Activated CD8-positive, alpha-beta T cell treated with anti-CD3 and anti-CD28 coated beads for 36 hours (primary cell): ENCODE measurements around the gene DACT3. TPM values are rescaled to one million over a fixed set of nuclear protein-coding genes. Genes with fewer than 3 reads are reported as not detected.
"Not testable (repeated sequence)": the region's sequence is repeated elsewhere in the genome, so short reads cannot be mapped to it uniquely, and the experiment has no call there.

Source experiments
- ATAC-seq: fragments of 200-7000 bp; cut with Tn5 transposase; one replicate; pipeline ENCODE4 v1.10.0; 2021; ENCODE audit warnings: mild to moderate bottlenecking, moderate library complexity
- CTCF ChIA-PET: fragments of 350-600 bp; sonication (Branson Sonifier 250); formaldehyde crosslinking; loops from one replicate; lab custom pipeline; 2021; ENCODE audit warnings: antibody characterized with exemption; lab: Charles Lee
- POLR2A ChIA-PET: fragments of 350-600 bp; sonication (Branson Sonifier 250); formaldehyde crosslinking; loops from one replicate; lab custom pipeline; 2021; ENCODE audit warnings: antibody characterized with exemption; lab: Charles Lee
- DNase-seq: peaks from one replicate; pipeline ENCODE4 v3.0.0-alpha.2; 2020
- H3K27ac Mint-ChIP-seq: one replicate; pipeline ENCODE4 v1.8.0; 2021; ENCODE audit warnings: mild to moderate bottlenecking, mixed read lengths
- H3K27me3 Mint-ChIP-seq: one replicate; pipeline ENCODE4 v1.8.0; 2021; ENCODE audit warnings: mixed read lengths
- H3K36me3 Mint-ChIP-seq: one replicate; pipeline ENCODE4 v1.8.0; 2021; ENCODE audit warnings: low read depth, mixed read lengths
- H3K4me1 Mint-ChIP-seq: one replicate; pipeline ENCODE4 v1.8.0; 2021; ENCODE audit warnings: low read depth, mixed read lengths
- H3K4me3 Mint-ChIP-seq: one replicate; pipeline ENCODE4 v1.8.0; 2021; ENCODE audit warnings: mild to moderate bottlenecking, moderate library complexity, mixed read lengths
- H3K9me3 Mint-ChIP-seq: one replicate; pipeline ENCODE4 v1.8.0; 2021; ENCODE audit warnings: mixed read lengths
- CTCF ChIP-seq: fragments of 200-600 bp; IDR thresholded peaks from one replicate; pipeline ENCODE4 v1.8.0; 2022; ENCODE audit warnings: antibody characterized with exemption, mild to moderate bottlenecking
- intact Hi-C: fragments of 100-400 bp; cut with micrococcal nuclease; formaldehyde crosslinking; loops from one replicate; pipeline ENCODE4 v1.10.0; 2022
- total RNA-seq, 2 experiments: library from RNA; stranded (reverse); gene quantifications; one replicate each; pipeline ENCODE4 v1.2.3, GENCODE V29; 2021

DACT3 gene
- total RNA-seq, 2 experiments from 2014 or later, result 5.8 to 6.1 TPM

GRCh38 chr19:46633130-46633529, 27.9 kb downstream of the DACT3 start:
- intact Hi-C loops, result no loop called here
- Mint-ChIP-seq H3K4me1 (peaks cover 21% of the 10 kb centered on the region), H3K9me3 (no peaks in the 10 kb centered on the region), H3K27me3 (no peaks in the 10 kb centered on the region), H3K4me3 (peak overlapping the region; percentile 82), H3K27ac (peak overlapping the region; percentile 66), H3K36me3 (peaks cover 14% of the 10 kb centered on the region)
- ChIA-PET POLR2A (interaction anchor here (1.2 to 6.9 kb wide), 3 partner anchors 14 to 32 kb away, joined by 4 to 116 read pairs (median 19); partner anchors contain the start of genes CALM3 and PTGIR), CTCF (interaction anchor here (0.8 to 5.4 kb wide), 4 partner anchors 11 to 97 kb away, joined by 3 to 68 read pairs (median 28); partner anchors contain the start of gene DACT3)
- ATAC-seq (no peak), DNase-seq (no peak)
- no peak for TF ChIP-seq CTCF

- DNase-seq (no peak), ATAC-seq (no peak)
- Mint-ChIP-seq H3K27ac (no peak overlapping the region), H3K4me1 (peaks cover 28% of the 10 kb centered on the region), H3K27me3 (no peaks in the 10 kb centered on the region), H3K4me3 (no peak overlapping the region), H3K36me3 (peaks cover 14% of the 10 kb centered on the region), H3K9me3 (no peaks in the 10 kb centered on the region)
- ChIA-PET CTCF (interaction anchor here (1.1 to 5.4 kb wide), 5 partner anchors 8 to 97 kb away, joined by 3 to 68 read pairs (median 27); partner anchors contain the start of gene DACT3), POLR2A (interaction anchor here (1.0 to 6.9 kb wide), 4 partner anchors 12 to 30 kb away, joined by 3 to 116 read pairs (median 14); partner anchors contain the start of genes CALM3 and PTGIR)
- intact Hi-C loops, result no loop called here
- no peak for TF ChIP-seq CTCF
Measured at GRCh38 chr19:46631481-46631880, 29.5 kb downstream of the DACT3 start.

- Mint-ChIP-seq H3K36me3 (peaks cover 14% of the 10 kb centered on the region), H3K9me3 (no peaks in the 10 kb centered on the region), H3K4me3 (no peak overlapping the region), H3K27ac (no peak overlapping the region), H3K27me3 (no peaks in the 10 kb centered on the region), H3K4me1 (peaks cover 28% of the 10 kb centered on the region)
- CTCF ChIA-PET, result interaction anchor here (1.1 to 5.4 kb wide), 5 partner anchors 9 to 98 kb away, joined by 3 to 68 read pairs (median 27); partner anchors contain the start of gene DACT3
- intact Hi-C loops, result no loop called here
- no peak for TF ChIP-seq CTCF
- ATAC-seq (no peak), DNase-seq (no peak)
- POLR2A ChIA-PET, result interaction anchor here (1.0 to 6.9 kb wide), 5 partner anchors 12 to 29 kb away, joined by 4 to 116 read pairs (median 9); partner anchors contain the start of genes CALM3 and PTGIR
Measured at GRCh38 chr19:46630586-46631205, 30.3 kb downstream of the DACT3 start.

GRCh38 chr19:46629546-46630025, 31.4 kb downstream of the DACT3 start:
- Mint-ChIP-seq H3K27me3 (peaks cover 3% of the 10 kb centered on the region), H3K4me3 (no peak overlapping the region), H3K27ac (no peak overlapping the region), H3K4me1 (peaks cover 37% of the 10 kb centered on the region), H3K36me3 (peaks cover 17% of the 10 kb centered on the region), H3K9me3 (no peaks in the 10 kb centered on the region)
- DNase-seq, result no peak
- CTCF ChIA-PET, result interaction anchor here (1.1 to 5.4 kb wide), 4 partner anchors 9 to 81 kb away, joined by 3 to 68 read pairs (median 4); no protein-coding TSS in a partner anchor
- no peak for ATAC-seq
- intact Hi-C loops, result no loop called here
- POLR2A ChIA-PET, result interaction anchor here (0.6 to 6.9 kb wide), 6 partner anchors 11 to 232 kb away, joined by 3 to 116 read pairs (median 4); partner anchors contain the start of genes CALM3 and PTGIR
- no peak for TF ChIP-seq CTCF

GRCh38 chr19:46628970-46629369, 32.0 kb downstream of the DACT3 start:
- H3K4me3 Mint-ChIP-seq, ATAC-seq, H3K27me3 Mint-ChIP-seq, H3K9me3 Mint-ChIP-seq, intact Hi-C loops: not testable (repeated sequence)
- Mint-ChIP-seq H3K4me1 (peaks cover 37% of the 10 kb centered on the region), H3K27ac (peak overlapping the region; percentile 42), H3K36me3 (peaks cover 21% of the 10 kb centered on the region)
- CTCF ChIA-PET, result interaction anchor here (1.1 to 1.8 kb wide), 3 partner anchors 9 to 82 kb away, joined by 3 to 5 read pairs (median 4); no protein-coding TSS in a partner anchor
- peak; percentile 35 for DNase-seq
- POLR2A ChIA-PET, result interaction anchor here (0.6 to 6.9 kb wide), 5 partner anchors 10 to 232 kb away, joined by 3 to 116 read pairs (median 4); partner anchors contain the start of genes CALM3 and PTGIR
